H1 (cell line): ENCODE results near the gene OR11L1. TPM values are rescaled to one million over a fixed set of nuclear protein-coding genes. Genes with fewer than 3 reads are reported as not detected.

Experiments
- CTCF ChIA-PET: fragments of 300-600 bp; sonication (Branson Sonifier 250); formaldehyde crosslinking; loops from one replicate; lab custom pipeline; 2021; ENCODE audit not compliant: partially characterized antibody; lab: Charles Lee
- POLR2A ChIA-PET: fragments of 300-600 bp; sonication (Branson Sonifier 250); formaldehyde crosslinking; loops from one replicate; lab custom pipeline; 2021; ENCODE audit warnings: inconsistent platforms; ENCODE audit not compliant: partially characterized antibody; lab: Charles Lee
- DNase-seq, 2 experiments: peaks; one replicate each; pipeline versions ENCODE4 v3.0.0 to v3.0.0-alpha.2; 2010 to 2022; ENCODE audit warnings: low spot score in 2 of 2, low read depth in 1 of 2, mixed read lengths in 1 of 2
- FAIRE-seq: peaks from 2 replicates; lab custom pipeline; 2011; peaks lifted over from hg19 to GRCh38; lab: Jason Lieb, UNC
- H2AFZ ChIP-seq: 2 replicates; pipeline ENCODE4 v1.8.1; 2012; ENCODE audit warnings: low read length, inconsistent platforms
- H2AK5ac ChIP-seq: 2 replicates; pipeline ENCODE4 v1.6.1; 2013; ENCODE audit warnings: low read depth, low read length
- H2BK120ac ChIP-seq: replicated peaks from 2 replicates; pipeline ENCODE3; 2013; ENCODE audit warnings: low read depth, low read length, inconsistent platforms
- H2BK12ac ChIP-seq: 2 replicates; pipeline ENCODE4 v1.6.1; 2013; ENCODE audit warnings: low read depth, low read length
- H2BK15ac ChIP-seq: 2 replicates; pipeline ENCODE4 v1.6.1; 2013; ENCODE audit warnings: low read length
- H2BK20ac ChIP-seq: 2 replicates; pipeline ENCODE4 v1.6.1; 2013; ENCODE audit warnings: low read length
- H2BK5ac ChIP-seq: 2 replicates; pipeline ENCODE4 v1.6.1; 2013; ENCODE audit warnings: low read depth, low read length
- H3K14ac ChIP-seq: 2 replicates; pipeline ENCODE4 v1.6.1; 2013; ENCODE audit warnings: inconsistent platforms; ENCODE audit not compliant: insufficient read length
- H3K18ac ChIP-seq: 2 replicates; pipeline ENCODE4 v1.6.1; 2013; ENCODE audit warnings: low read length; ENCODE audit errors: extremely low read depth
- H3K23ac ChIP-seq: 2 replicates; pipeline ENCODE4 v1.6.1; 2013; ENCODE audit warnings: inconsistent platforms; ENCODE audit not compliant: insufficient read length
- H3K23me2 ChIP-seq: 2 replicates; pipeline ENCODE4 v1.6.1; 2013; ENCODE audit warnings: low read depth, low read length
- H3K27ac ChIP-seq: 2 replicates; pipeline ENCODE4 v1.6.1; 2011; ENCODE audit warnings: low read depth, low read length, inconsistent platforms
- H3K27me3 ChIP-seq, 4 experiments: replicated peaks in 1 of 4; 1 replicate in 1 of 4; 2 replicates in 3 of 4; pipeline versions ENCODE4 v1.6.1 to v1.8.1; 2011 to 2013; ENCODE audit warnings: low read length in 3 of 4, mild to moderate bottlenecking in 3 of 4, inconsistent platforms in 2 of 4, mixed read lengths in 2 of 4, moderate library complexity in 1 of 4; ENCODE audit not compliant: control insufficient read depth in 3 of 4, insufficient read depth in 3 of 4; ENCODE audit errors: extremely low read depth in 1 of 4
- H3K36me3 ChIP-seq, 4 experiments: 2 replicates each; pipeline versions ENCODE4 v1.6.1 to v1.8.1; 2011 to 2013; ENCODE audit warnings: mild to moderate bottlenecking in 4 of 4, low read length in 3 of 4, moderate library complexity in 2 of 4, control low read depth in 1 of 4, inconsistent platforms in 1 of 4; ENCODE audit not compliant: insufficient read depth in 4 of 4, control insufficient read depth in 2 of 4
- H3K4ac ChIP-seq: replicated peaks from 2 replicates; pipeline ENCODE3; 2013; ENCODE audit warnings: low read length, low read depth, mixed read lengths, inconsistent platforms; ENCODE audit not compliant: insufficient read length
- H3K4me1 ChIP-seq, 4 experiments: replicated peaks in 1 of 4; 1 replicate in 1 of 4; 2 replicates in 3 of 4; pipeline versions ENCODE4 v1.6.1 to v1.8.1; 2011 to 2013; ENCODE audit warnings: low read length in 3 of 4, inconsistent platforms in 2 of 4, mixed read lengths in 1 of 4; ENCODE audit not compliant: insufficient read depth in 4 of 4, control insufficient read depth in 3 of 4
- H3K4me2 ChIP-seq, 2 experiments: 2 replicates each; pipeline versions ENCODE4 v1.6.1 to v1.8.1; 2011 to 2013; ENCODE audit warnings: low read depth in 2 of 2, low read length in 2 of 2, control low read depth in 1 of 2, inconsistent platforms in 1 of 2, mild to moderate bottlenecking in 1 of 2; ENCODE audit not compliant: insufficient read depth in 1 of 2
- H3K4me3 ChIP-seq, 4 experiments: fragments of 200-600, 300-600 bp in 1 of 4; sonication (generic), shearing (Covaris generic), sonication (Bioruptor Twin) in 1 of 4; 2 replicates each; pipeline versions ENCODE4 v1.5.1 to v1.8.1; 2011 to 2016; ENCODE audit warnings: low read length in 4 of 4, low read depth in 3 of 4, control low read depth in 2 of 4, inconsistent platforms in 2 of 4, mild to moderate bottlenecking in 2 of 4, mixed read lengths in 1 of 4, moderate library complexity in 1 of 4; ENCODE audit not compliant: insufficient read depth in 2 of 4; ENCODE audit errors: extremely low read depth in 1 of 4
- H3K56ac ChIP-seq: replicated peaks from 2 replicates; pipeline ENCODE3; 2013; ENCODE audit warnings: low read depth, mild to moderate bottlenecking, mixed read lengths, low read length, inconsistent platforms; ENCODE audit not compliant: insufficient read length
- H3K79me1 ChIP-seq: 2 replicates; pipeline ENCODE4 v1.6.1; 2013; ENCODE audit warnings: low read depth, low read length, control low read depth
- H3K79me2 ChIP-seq, 2 experiments: 2 replicates each; pipeline versions ENCODE4 v1.6.1 to v1.8.1; 2012 to 2013; ENCODE audit warnings: low read length in 2 of 2, mild to moderate bottlenecking in 2 of 2, inconsistent platforms in 1 of 2; ENCODE audit not compliant: insufficient read depth in 2 of 2, control insufficient read depth in 1 of 2
- H3K9ac ChIP-seq, 4 experiments: replicated peaks in 1 of 4; 1 replicate in 1 of 4; 2 replicates in 3 of 4; pipeline versions ENCODE4 v1.6.1 to v1.8.1; 2011 to 2013; ENCODE audit warnings: low read depth in 3 of 4, low read length in 3 of 4, control low read depth in 2 of 4, mild to moderate bottlenecking in 2 of 4, moderate library complexity in 2 of 4, inconsistent platforms in 1 of 4; ENCODE audit errors: extremely low read depth in 1 of 4
- H3K9me3 ChIP-seq, 2 experiments: 2 replicates each; pipeline versions ENCODE4 v1.6.1 to v1.8.1; 2012 to 2013; ENCODE audit warnings: mild to moderate bottlenecking in 2 of 2, moderate library complexity in 2 of 2, control low read depth in 1 of 2, inconsistent platforms in 1 of 2, low read depth in 1 of 2, low read length in 1 of 2, mixed read lengths in 1 of 2; ENCODE audit not compliant: insufficient read depth in 2 of 2
- H4K20me1 ChIP-seq, 2 experiments: replicated peaks in 1 of 2; 2 replicates each; pipeline versions ENCODE3 to v1.8.1; 2011 to 2013; ENCODE audit warnings: inconsistent platforms in 2 of 2, low read length in 2 of 2, mild to moderate bottlenecking in 1 of 2; ENCODE audit not compliant: insufficient read depth in 2 of 2, control insufficient read depth in 1 of 2
- H4K5ac ChIP-seq: 2 replicates; pipeline ENCODE4 v1.6.1; 2013; ENCODE audit warnings: low read length, low read depth, mixed read lengths, inconsistent platforms; ENCODE audit not compliant: insufficient read length
- H4K8ac ChIP-seq: 2 replicates; pipeline ENCODE4 v1.8.0; 2013; ENCODE audit warnings: mild to moderate bottlenecking, moderate library complexity, low read length, inconsistent platforms; ENCODE audit not compliant: insufficient read depth; ENCODE audit errors: extremely low read depth
- H4K91ac ChIP-seq: replicated peaks from 2 replicates; pipeline ENCODE3; 2013; ENCODE audit warnings: low read length, mixed read lengths, inconsistent platforms; ENCODE audit not compliant: insufficient read length
- CEBPB ChIP-seq: IDR thresholded peaks from 2 replicates; pipeline ENCODE4 v1.6.1; 2012; ENCODE audit warnings: low read depth, low read length
- CHD1 ChIP-seq: IDR thresholded peaks from 2 replicates; pipeline ENCODE4 v1.6.1; 2012; ENCODE audit warnings: low read depth, low read length, improper control_type of control experiment
- HDAC6 ChIP-seq: IDR thresholded peaks from one replicate; pipeline ENCODE4 v1.7.1; 2012; ENCODE audit warnings: low read depth, mild to moderate bottlenecking, inconsistent platforms, low read length, moderate library complexity
- KDM5A ChIP-seq: fragments of 200-600 bp; IDR thresholded peaks from 2 replicates; pipeline ENCODE4 v1.7.1; 2012; ENCODE audit warnings: mild to moderate bottlenecking, low read length, inconsistent platforms, mixed read lengths
- NANOG ChIP-seq: IDR thresholded peaks from 2 replicates; pipeline ENCODE4 v1.6.1; 2011; ENCODE audit warnings: low read length, low read depth, mild to moderate bottlenecking, inconsistent platforms; ENCODE audit not compliant: insufficient read depth, poor library complexity, severe bottlenecking
- NRF1 ChIP-seq: IDR thresholded peaks from 2 replicates; pipeline ENCODE4 v1.6.1; 2011; ENCODE audit warnings: mild to moderate bottlenecking, low read depth, low read length, improper control_type of control experiment
- POLR2A ChIP-seq, 2 experiments: IDR thresholded peaks; 1 replicate in 1 of 2; 2 replicates in 1 of 2; pipeline ENCODE4 v1.6.1; 2011; ENCODE audit warnings: low read depth in 2 of 2, low read length in 2 of 2, mild to moderate bottlenecking in 2 of 2; ENCODE audit errors: control extremely low read depth in 1 of 2
- WGBS, 2 experiments: shearing (Covaris generic) in 1 of 2; methylation state at CpG; one replicate each; pipeline versions ENCODE4 v1.1.6 to v1.1.7; 2013 to 2015; ENCODE audit warnings: low lambda C conversion rate in 2 of 2, mixed read lengths in 2 of 2, inconsistent platforms in 1 of 2, low coverage in 1 of 2, missing lambda C conversion rate in 1 of 2; ENCODE audit not compliant: insufficient replicate concordance in 2 of 2, insufficient coverage in 1 of 2, insufficient read length in 1 of 2; ENCODE audit errors: extremely low coverage in 1 of 2, missing lambda C conversion rate in 1 of 2; 5-methylcytosine and 5-hydroxymethylcytosine counted together
- polyA plus RNA-seq, 7 experiments: library from polyadenylated mRNA; depleted of rRNA in 3 of 7; stranded (reverse) in 5 of 7; unstranded in 2 of 7; fragments of >200 nt in 5 of 7; fragments of 200-250 nt in 2 of 7; gene quantifications; 1 replicate in 5 of 7; 2 replicates in 1 of 7; 4 replicates in 1 of 7; pipeline versions ENCODE4 v1.2.1 to v1.2.3, GENCODE V29; 2011 to 2013; ENCODE audit warnings: missing spikeins in 2 of 7, mixed read lengths in 2 of 7
- total RNA-seq: library from RNA; stranded (reverse); fragmentation: NEBNext Ultra II Directional; extraction: Animal tissue kit (Norgen Biotek cat#: 25700); gene quantifications from 2 replicates; pipeline ENCODE4 v1.2.1, GENCODE V29; 2021

Gene OR11L1
- total and polyA plus RNA-seq, 2 of the 8 experiments (the other 6 are each of a cell fraction or from before 2014, with no cell fraction given) = not detected

DNA sequence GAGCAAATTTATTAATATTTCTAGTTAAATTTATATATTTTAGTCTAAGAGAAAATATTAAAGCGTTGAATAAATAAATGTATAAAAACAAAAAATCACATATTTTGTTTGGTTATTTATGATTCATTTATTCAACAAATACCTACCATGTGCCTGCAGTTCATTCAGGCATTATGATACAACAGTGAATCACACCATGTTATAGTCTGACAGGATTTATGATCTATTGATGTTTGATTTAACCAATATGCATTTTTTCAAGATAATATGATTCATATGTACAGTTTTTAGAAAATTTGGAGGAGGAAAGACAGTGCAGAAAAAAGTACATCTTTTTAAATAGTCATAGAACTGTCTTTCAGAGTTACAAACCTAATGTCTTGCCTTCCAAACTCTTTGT is 7.9 kb upstream of the OR11L1 start:
- H2BK5ac ChIP-seq = no peak overlapping the region
- H3K79me1 ChIP-seq = no peaks in the 10 kb centered on the region
- H2BK15ac ChIP-seq = no peak overlapping the region
- no peaks in the 10 kb centered on the region for H3K79me2 ChIP-seq
- H2BK20ac ChIP-seq = no peak overlapping the region
- WGBS, 2 experiments = 67% methylated on average over 1 of the region's 1 CpG; no CpG with 5 or more reads in 1 of the 2 experiments
- H3K23ac ChIP-seq = no peak overlapping the region
- H3K9ac ChIP-seq = no peak overlapping the region
- H3K9me3 ChIP-seq = peaks cover 58 to 90% of the 10 kb centered on the region in 2 experiments
- H4K5ac ChIP-seq = no peak overlapping the region
- ChIA-PET CTCF (no interaction called here), POLR2A (no interaction called here)
- no peak overlapping the region for H3K14ac ChIP-seq
- no peaks in the 10 kb centered on the region for H3K23me2 ChIP-seq
- no peak overlapping the region for H3K27ac ChIP-seq
- H4K20me1 ChIP-seq = no peaks in the 10 kb centered on the region
- FAIRE-seq (no peak), DNase-seq (no peak)
- H4K91ac ChIP-seq = no peak overlapping the region
- H2AFZ ChIP-seq = no peak overlapping the region
- no peak overlapping the region for H2BK120ac ChIP-seq
- H3K4ac ChIP-seq = no peak overlapping the region
- no peak overlapping the region for H3K4me2 ChIP-seq
- H3K36me3 ChIP-seq = no peaks in the 10 kb centered on the region
- H2BK12ac ChIP-seq = no peak overlapping the region
- no peak overlapping the region for H3K18ac ChIP-seq
- H3K4me3 ChIP-seq = no peak overlapping the region
- H3K4me1 ChIP-seq = peaks cover 0 to 5% (median 0%) of the 10 kb centered on the region in 4 experiments; a peak in 1 of 7 replicates
- no peak overlapping the region for H3K56ac ChIP-seq
- H4K8ac ChIP-seq = no peak overlapping the region
- H3K27me3 ChIP-seq = no peaks in the 10 kb centered on the region
- H2AK5ac ChIP-seq = no peak overlapping the region
- TF ChIP-seq CHD1 = no peak
- no peak for TF ChIP-seq HDAC6
- no peak for TF ChIP-seq POLR2A (IDR thresholded peaks at IDR 0.05; ENCODE audit: control extremely low read depth in 1 of 2, low read depth in 2 of 2, low read length in 2 of 2)
- no peak for TF ChIP-seq NRF1
- TF ChIP-seq CEBPB = no peak
- TF ChIP-seq NANOG = no peak
- TF ChIP-seq KDM5A = no peak
